Fibroblast of the aortic adventitia (primary cell): ENCODE results near the gene GAP43. TPM values are rescaled to one million over a fixed set of nuclear protein-coding genes. Genes with fewer than 3 reads are reported as not detected.

Experiments used
- DNase-seq: peaks from one replicate; pipeline ENCODE4 v3.0.0-alpha.2; 2010; ENCODE audit warnings: low read depth
- H3K4me3 ChIP-seq: 2 replicates; pipeline ENCODE4 v1.5.1; 2011; ENCODE audit warnings: low read depth, mild to moderate bottlenecking, control low read depth, low read length, moderate library complexity
- CTCF ChIP-seq: IDR thresholded peaks from 2 replicates; pipeline ENCODE4 v1.5.1; 2011; ENCODE audit warnings: mild to moderate bottlenecking, low read length, control low read depth, inconsistent platforms; ENCODE audit not compliant: insufficient read depth
- total RNA-seq: library from RNA; depleted of rRNA; stranded (reverse); fragments of >200 nt; gene quantifications from 2 replicates; pipeline ENCODE4 v1.2.3, GENCODE V29; 2012; ENCODE audit warnings: low replicate concordance

Gene GAP43
- total RNA-seq, 1 donor, result 16.4 TPM

GRCh38 chr3:115666920-115667737 lies 43.8 kb downstream of the GAP43 start:
- H3K4me3 ChIP-seq, result no peak overlapping the region
- DNase-seq, result no peak
- peak; percentile 12 for TF ChIP-seq CTCF

- no peak for DNase-seq
- no peak overlapping the region for H3K4me3 ChIP-seq
- no peak for TF ChIP-seq CTCF
These were observed 44.4 kb downstream of the GAP43 start for GRCh38 chr3:115667738-115668065.

- DNase-seq, result peak; percentile 86
- H3K4me3 ChIP-seq, result no peak overlapping the region
- TF ChIP-seq CTCF, result no peak
These were observed 47.6 kb downstream of the GAP43 start for GRCh38 chr3:115670911-115671310.

GRCh38 chr3:115671761-115672455 lies 48.6 kb downstream of the GAP43 start:
- DNase-seq, result peak; percentile 50
- no peak for TF ChIP-seq CTCF
- no peak overlapping the region for H3K4me3 ChIP-seq

GRCh38 chr3:115673881-115674280 lies 50.6 kb downstream of the GAP43 start:
- H3K4me3 ChIP-seq, result no peak overlapping the region
- DNase-seq, result no peak
- no peak for TF ChIP-seq CTCF

- no peak for TF ChIP-seq CTCF
- no peak for DNase-seq
- no peak overlapping the region for H3K4me3 ChIP-seq
These were observed 53.0 kb downstream of the GAP43 start for GRCh38 chr3:115676336-115676735.
